GM20000 (cell line): ENCODE data around the gene AMBP.

Experiments used
- DNase-seq: peaks from one replicate; pipeline ENCODE4 v3.0.0; 2012; ENCODE audit warnings: low spot score
- TF ChIP-seq, protein P1 (sequence below): IDR thresholded peaks from 2 replicates; pipeline ENCODE4 v1.5.1; 2012; ENCODE audit warnings: mild to moderate bottlenecking, control low read depth; ENCODE audit errors: extremely low read depth, missing control alignments

Gene AMBP

DNA sequence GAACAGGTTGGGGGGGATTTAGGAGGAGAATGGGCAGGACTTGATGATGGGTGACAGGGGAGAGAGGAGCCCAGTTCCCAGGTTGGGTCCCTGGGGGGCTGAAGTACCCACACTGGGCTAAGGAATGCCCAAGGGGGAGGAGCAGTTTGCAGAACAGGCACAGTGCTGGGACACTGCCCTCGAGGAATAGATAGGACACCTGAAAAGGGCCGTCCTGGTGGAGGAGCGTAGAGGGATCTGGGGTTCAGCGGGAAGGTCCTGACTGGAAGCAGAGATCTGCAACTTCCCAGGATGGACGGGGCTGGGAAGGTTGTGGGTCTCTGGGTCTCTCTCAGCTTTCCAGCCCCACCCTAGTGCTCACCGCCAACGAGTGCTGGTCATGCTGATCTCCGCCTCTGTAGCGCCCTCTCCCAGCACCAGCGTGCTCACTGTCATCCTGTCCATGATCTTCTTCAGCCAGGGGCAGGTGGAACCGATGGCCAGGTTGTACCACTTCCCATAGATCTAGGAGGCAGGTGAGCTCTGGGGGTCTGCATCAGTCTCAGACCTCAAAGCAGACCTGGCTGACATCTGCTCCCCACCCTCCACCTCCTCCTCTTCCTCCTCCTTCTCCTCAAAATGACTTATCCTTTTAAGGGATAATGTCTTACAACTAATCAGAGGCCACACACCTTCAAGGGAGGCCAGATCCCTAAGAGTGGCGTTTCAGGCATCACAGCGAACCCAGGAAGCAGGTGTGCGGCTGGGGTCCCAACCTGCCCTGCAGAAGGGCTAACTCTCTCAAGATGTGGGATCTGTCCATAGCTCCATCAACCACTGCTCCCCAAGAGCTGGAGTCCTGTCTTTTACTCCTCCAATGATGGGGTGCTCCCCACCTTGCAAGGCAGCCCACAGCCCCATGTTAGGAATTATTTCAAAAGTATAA lies 1.6 kb downstream of the AMBP start:
- TF ChIP-seq, protein P1, sequence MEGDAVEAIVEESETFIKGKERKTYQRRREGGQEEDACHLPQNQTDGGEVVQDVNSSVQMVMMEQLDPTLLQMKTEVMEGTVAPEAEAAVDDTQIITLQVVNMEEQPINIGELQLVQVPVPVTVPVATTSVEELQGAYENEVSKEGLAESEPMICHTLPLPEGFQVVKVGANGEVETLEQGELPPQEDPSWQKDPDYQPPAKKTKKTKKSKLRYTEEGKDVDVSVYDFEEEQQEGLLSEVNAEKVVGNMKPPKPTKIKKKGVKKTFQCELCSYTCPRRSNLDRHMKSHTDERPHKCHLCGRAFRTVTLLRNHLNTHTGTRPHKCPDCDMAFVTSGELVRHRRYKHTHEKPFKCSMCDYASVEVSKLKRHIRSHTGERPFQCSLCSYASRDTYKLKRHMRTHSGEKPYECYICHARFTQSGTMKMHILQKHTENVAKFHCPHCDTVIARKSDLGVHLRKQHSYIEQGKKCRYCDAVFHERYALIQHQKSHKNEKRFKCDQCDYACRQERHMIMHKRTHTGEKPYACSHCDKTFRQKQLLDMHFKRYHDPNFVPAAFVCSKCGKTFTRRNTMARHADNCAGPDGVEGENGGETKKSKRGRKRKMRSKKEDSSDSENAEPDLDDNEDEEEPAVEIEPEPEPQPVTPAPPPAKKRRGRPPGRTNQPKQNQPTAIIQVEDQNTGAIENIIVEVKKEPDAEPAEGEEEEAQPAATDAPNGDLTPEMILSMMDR: no peak
- DNase-seq: no peak

DNA sequence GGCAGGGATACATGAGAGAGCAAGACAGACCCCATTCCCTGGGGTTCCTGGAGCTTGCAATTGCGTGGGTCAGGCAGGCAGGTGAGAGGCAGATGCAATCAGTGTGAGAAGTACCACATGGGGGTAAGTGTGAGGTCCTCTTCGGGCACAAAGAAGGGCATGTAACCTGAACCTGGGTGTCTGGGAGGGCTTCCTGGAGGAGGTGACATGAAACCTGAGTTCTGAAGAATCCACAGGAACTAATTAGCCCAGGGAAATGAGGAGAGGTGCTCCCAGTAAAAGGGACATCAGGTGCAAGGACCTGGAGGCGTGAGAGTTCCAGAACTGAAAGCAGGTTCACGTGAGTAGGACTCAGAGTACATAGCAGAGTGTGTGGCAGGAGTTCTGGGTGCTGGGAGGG lies 2.5 kb downstream of the AMBP start:
- DNase-seq: no peak
- TF ChIP-seq, protein P1: no peak

DNA sequence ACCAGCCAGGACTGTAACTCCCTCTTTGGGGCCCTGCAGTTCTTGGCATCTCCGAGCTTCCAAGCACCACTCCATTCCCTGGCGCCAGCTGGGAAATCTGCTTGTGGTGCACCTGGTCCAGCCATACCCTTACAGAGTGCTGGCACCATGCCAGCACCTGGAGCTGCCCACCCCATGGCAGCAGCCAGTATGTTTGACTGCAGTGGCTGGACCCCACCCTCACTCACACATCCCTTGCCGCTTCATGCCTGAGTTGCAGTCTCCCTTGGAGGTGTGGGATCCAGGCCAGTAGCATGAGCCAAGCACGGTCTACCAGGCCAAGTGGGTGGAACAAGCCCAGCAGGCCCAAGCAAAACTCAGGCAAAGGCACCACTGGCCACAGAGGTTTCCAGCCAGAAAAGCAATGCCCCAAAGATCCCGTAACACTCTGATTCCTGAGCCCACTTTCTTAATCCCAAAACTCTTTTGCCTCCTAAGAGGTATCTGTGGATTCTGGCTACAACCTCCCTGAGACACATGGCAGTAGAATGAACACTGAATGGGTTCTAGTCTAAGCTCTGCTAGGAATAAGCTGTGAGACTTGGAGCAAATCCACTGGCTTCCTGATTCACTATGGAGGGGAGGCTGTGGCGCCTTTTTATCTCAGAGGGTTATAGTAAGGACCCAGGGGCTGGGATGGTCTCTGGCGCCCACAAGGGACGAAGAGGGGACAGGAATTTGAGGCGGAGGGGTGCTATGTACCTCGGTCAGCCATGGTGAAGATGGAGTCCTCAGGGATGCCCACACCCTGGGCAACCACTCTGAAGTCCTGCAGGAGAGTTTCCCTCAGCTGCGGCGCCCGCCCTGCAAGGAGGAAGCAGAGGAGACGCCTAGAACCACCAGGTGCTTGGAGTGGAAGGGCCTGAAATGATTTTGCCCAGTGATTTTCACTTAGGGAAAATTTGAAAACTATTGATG lies 5.6 kb downstream of the AMBP start:
- no peak for DNase-seq
- TF ChIP-seq, protein P1: no peak

DNA sequence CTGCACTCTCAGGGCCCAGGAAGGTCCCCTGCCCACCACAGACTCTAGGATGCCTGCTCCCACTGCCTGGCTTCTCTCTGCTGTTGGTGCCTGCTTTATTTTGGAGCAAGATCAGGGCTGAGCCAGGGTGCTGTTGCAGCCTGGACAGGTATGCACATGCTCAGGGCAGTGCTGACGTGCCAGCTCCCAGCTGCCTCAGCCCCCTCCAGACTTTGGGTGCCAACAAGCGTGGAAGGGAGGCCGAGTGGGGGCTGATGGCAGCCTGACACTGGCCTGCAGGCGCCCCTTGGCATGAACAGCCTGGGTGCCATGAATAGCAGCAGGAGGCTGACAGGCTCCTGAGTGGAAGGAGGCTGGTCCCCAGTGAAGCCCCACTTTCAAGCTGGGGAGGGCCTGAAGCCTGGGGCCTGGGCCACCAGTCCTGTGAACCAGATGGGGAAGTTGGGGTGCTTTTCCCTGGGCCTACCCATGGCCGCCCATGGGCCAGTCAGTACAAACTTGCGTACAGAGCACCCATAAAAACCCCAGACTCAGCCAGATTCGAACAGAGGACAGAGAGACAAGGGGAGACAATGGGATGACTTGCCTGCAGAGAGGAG lies 6.8 kb downstream of the AMBP start:
- DNase-seq: no peak
- TF ChIP-seq, protein P1: no peak

DNA sequence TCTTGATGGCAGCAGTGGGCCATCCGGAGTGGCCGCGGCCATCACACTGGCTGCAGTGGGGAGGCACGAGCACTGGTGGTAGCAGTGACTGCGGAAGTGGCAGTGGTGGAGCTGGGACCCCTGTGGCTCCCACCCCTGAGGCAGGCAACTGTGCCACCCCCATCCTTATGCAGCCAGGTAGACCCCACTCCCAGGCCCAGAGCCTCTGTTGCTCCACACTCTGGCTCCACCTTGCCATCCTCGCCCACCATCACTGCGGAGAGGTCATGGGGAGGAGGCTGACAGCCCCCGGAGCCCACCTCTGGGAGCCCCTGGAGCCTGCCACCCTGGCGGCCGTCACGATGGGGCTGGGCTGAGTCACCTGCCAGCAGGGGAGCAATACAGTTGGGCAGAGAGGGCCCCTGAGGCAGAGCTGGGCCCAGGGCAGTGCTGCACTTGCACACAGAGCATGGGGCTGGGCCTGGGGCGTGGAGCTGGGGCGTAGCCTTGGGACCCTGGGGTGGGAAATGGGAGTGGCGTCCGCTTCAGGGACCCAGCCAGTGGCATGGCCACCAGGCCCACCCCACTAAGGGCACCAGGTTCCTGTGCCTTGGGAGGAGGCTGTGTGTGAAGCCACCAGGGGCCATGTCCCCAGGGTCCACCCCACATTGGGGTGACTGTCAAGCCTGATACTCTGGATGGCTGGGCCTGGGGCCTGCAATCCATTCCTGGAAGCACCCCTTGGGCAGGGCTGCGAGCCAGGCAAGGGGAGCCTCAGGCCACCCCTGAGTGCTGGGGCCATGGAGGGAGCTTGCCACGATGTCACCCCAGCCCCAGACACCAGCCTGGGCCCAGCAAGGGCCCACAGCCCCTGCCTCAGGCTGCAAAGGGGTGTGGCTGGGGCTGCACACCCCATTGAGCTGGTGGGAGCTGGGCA lies 7.7 kb downstream of the AMBP start:
- TF ChIP-seq, protein P1: no peak

DNA sequence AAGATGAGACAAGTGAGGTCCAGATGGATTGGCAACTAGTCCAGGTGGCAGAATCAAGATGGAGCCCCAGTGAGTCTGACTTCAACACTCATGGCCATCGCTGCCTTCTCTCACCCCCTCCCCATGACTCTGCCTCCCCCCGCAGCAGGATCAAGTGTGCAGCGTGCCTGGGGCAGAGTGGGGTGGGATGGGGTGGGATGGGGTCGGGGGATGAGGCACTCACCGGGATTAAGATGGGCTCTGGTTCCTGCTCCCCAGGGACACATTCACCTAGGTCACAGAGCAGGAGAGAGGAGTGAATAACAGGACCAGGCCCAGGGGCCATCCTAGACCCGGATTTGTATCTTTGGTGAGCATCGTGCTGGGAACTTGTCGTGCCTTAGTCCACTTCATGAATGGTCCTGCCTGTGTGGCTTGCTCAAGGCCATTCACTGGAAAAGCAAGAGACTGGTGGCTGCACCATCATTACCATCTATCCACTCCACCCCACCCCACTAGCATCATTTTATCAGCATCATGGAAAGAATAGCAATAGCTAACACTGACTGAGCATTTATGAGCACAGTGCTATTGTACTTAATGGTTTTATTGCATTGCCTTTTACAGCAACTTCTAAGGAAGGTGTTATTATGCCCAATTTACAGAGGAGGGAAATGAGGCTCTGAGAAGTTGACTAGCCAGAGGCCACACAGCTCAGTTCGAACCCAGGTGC lies 8.5 kb downstream of the AMBP start:
- DNase-seq: no peak
- TF ChIP-seq, protein P1: no peak

More for the DNA sequence above, 7.7 kb downstream of the AMBP start:
- no peak for DNase-seq
